ENCODE measurements around the gene MBD1. TPM values are rescaled to one million over a fixed set of nuclear protein-coding genes. Genes with fewer than 3 reads are reported as not detected.

MBD1 gene
- total and polyA plus RNA-seq, 10 of the 15 experiments (the other 5 are each of a cell fraction or from before 2014, with no cell fraction given), result 8.4 to 97.7 (median 59.9) TPM

GRCh38 chr18:50268022-50268747 lies 13.1 kb downstream of the MBD1 start:
- Histone ChIP-seq H3K9ac (ENCODE audit: control insufficient read depth, insufficient read depth, low read length) (peak overlapping the region; percentile 52), H3K4me1 (ENCODE audit: control insufficient read depth, insufficient read depth, low read length) (peaks cover 22% of the 10 kb centered on the region), H3K27me3 (replicated peaks in 1 of 2; ENCODE audit: control insufficient read depth in 2 of 2, insufficient read depth in 2 of 2, low read length in 1 of 2) (no peaks in the 10 kb centered on the region; a peak in 1 of 4 replicates), H3K27ac (ENCODE audit: control insufficient read depth, insufficient read depth) (peak overlapping the region; percentile 83), H2AFZ (ENCODE audit: control insufficient read depth, low read depth, low read length) (peak overlapping the region; percentile 33), H3K4me3 (peak overlapping the region; percentile 55), H3K79me2 (ENCODE audit: control insufficient read depth, insufficient read depth, low read length) (no peaks in the 10 kb centered on the region), H4K20me1 (ENCODE audit: control insufficient read depth, insufficient read depth) (no peaks in the 10 kb centered on the region), H3K9me3 (replicated peaks; ENCODE audit: control insufficient read depth, insufficient read depth, low read length) (no peaks in the 10 kb centered on the region), H3K36me3 (ENCODE audit: control insufficient read depth in 2 of 2, insufficient read depth in 2 of 2, low read length in 1 of 2) (peaks cover 8 to 27% of the 10 kb centered on the region in 2 experiments), H3K4me2 (ENCODE audit: control insufficient read depth, insufficient read depth) (peak overlapping the region; percentile 44)
- in situ Hi-C loops (cut with MboI) (loop anchor here (10.0 kb wide), 1 partner anchor 773 kb away; the partner anchor contains the start of gene RPL17), intact Hi-C loops (cut with micrococcal nuclease; ENCODE audit: unreplicated experiment) (loop anchor here (1.0 to 5.0 kb wide), 5 partner anchors 49 to 261 kb away; no protein-coding TSS in a partner anchor)
- under 1% methylated on average over 55 of the region's 56 CpGs for WGBS (ENCODE audit: insufficient coverage, insufficient replicate concordance, low lambda C conversion rate, missing lambda C conversion rate)
- RAD21 ChIA-PET (ENCODE audit: unreplicated experiment), result interaction anchor here (0.7 to 4.6 kb wide), 8 partner anchors 11 to 111 kb away, joined by 3 to 51 read pairs (median 6); partner anchors contain the start of gene MBD1
- POLR2A ChIA-PET, result interaction anchor here (1.3 to 3.5 kb wide), 3 partner anchors 13 to 89 kb away, joined by 3 to 24 read pairs (median 10); partner anchors contain the start of gene MBD1
- CTCF ChIA-PET, result interaction anchor here (0.7 to 6.6 kb wide), 19 partner anchors 10 to 258 kb away, joined by 3 to 101 read pairs (median 5); partner anchors contain the start of genes MBD1 and MYO5B
- SMC1A ChIA-PET (ENCODE audit: uncharacterized antibody, unreplicated experiment), result interaction anchor here (0.7 to 6.5 kb wide), 11 partner anchors 11 to 173 kb away, joined by 3 to 85 read pairs (median 7); partner anchors contain the start of gene MBD1
- DNase-seq (ENCODE audit: low read depth, low spot score) (peak; percentile 62), FAIRE-seq (peak; percentile 84), ATAC-seq (peak; percentile 90)
- TSS peak; percentile 57 for BruUV-seq (replicated peaks)
- TF ChIP-seq CEBPB (IDR thresholded peaks at IDR 0.05; ENCODE audit: borderline replicate concordance in 1 of 2, low read depth in 2 of 2, low read length in 2 of 2) (no peak), BCL3 (IDR thresholded peaks at IDR 0.05; ENCODE audit: borderline replicate concordance, insufficient read depth, low read depth, low read length, poor library complexity, severe bottlenecking) (no peak), NR2C1 (IDR thresholded peaks at IDR 0.05) (peak; percentile 11; the same call in 1 of the 2 replicates), CBX3 (IDR thresholded peaks at IDR 0.05; ENCODE audit: borderline replicate concordance, low read depth) (no peak), ZBTB4 (CRISPR knock-in tag; IDR thresholded peaks at IDR 0.05) (no peak), MYB (IDR thresholded peaks at IDR 0.05; ENCODE audit: borderline replicate concordance, low read depth, low read length) (no peak), RCOR1 (conservative IDR thresholded peaks at IDR 0.05; ENCODE audit: low read depth, low read length) (no peak), HSF1 (IDR thresholded peaks at IDR 0.05; ENCODE audit: low read depth, low read length) (0 out of 2 replicates have a peak, but pooled peaks have one; percentile 59), ZNF207 (IDR thresholded peaks at IDR 0.05; ENCODE audit: borderline replicate concordance) (peak; percentile 74; the same call in 1 of the 2 replicates)

All from GM12878 (cell line).